Bronchial epithelial cell (primary cell): ENCODE data around the gene ZNF618. TPM values are rescaled to one million over a fixed set of nuclear protein-coding genes. Genes with fewer than 3 reads are reported as not detected.

ENCODE experiments used
- DNase-seq: peaks from one replicate; pipeline ENCODE4 v3.0.0-alpha.2; 2010; ENCODE audit warnings: low read depth
- FAIRE-seq: peaks from 2 replicates; lab custom pipeline; 2011; peaks lifted over from hg19 to GRCh38; lab: Jason Lieb, UNC
- H3K27me3 ChIP-seq: 2 replicates; pipeline ENCODE4 v1.5.1; 2011; ENCODE audit warnings: low read length; ENCODE audit not compliant: control insufficient read depth, insufficient read depth
- H3K36me3 ChIP-seq: 2 replicates; pipeline ENCODE4 v1.5.1; 2011; ENCODE audit warnings: low read length; ENCODE audit not compliant: control insufficient read depth, insufficient read depth
- H3K4me3 ChIP-seq: 2 replicates; pipeline ENCODE4 v1.5.1; 2011; ENCODE audit warnings: mild to moderate bottlenecking, low read depth, low read length, control low read depth
- CTCF ChIP-seq: IDR thresholded peaks from 2 replicates; pipeline ENCODE4 v1.5.1; 2011; ENCODE audit warnings: mild to moderate bottlenecking, moderate library complexity, low read length, control low read depth, inconsistent platforms; ENCODE audit not compliant: insufficient read depth, severe bottlenecking
- total RNA-seq: library from RNA; depleted of rRNA; stranded (reverse); fragments of >200 nt; gene quantifications from 2 replicates; pipeline ENCODE4 v1.2.1, GENCODE V29; 2014

ZNF618 gene
- total RNA-seq, 1 donor from 2014 or later: 1.6 TPM

GRCh38 chr9:114001410-114001685 is 125.2 kb downstream of the ZNF618 start:
- H3K27me3 ChIP-seq: no peaks in the 10 kb centered on the region
- DNase-seq (no peak), FAIRE-seq (no peak)

GRCh38 chr9:114001794-114002261 is 125.7 kb downstream of the ZNF618 start:
- no peak for DNase-seq
- H3K36me3 ChIP-seq: peaks cover 2% of the 10 kb centered on the region
- no peak for FAIRE-seq

More at GRCh38 chr9:114001410-114001685, 125.2 kb downstream of the ZNF618 start:
- peaks cover 2% of the 10 kb centered on the region for H3K36me3 ChIP-seq
- no peak for TF ChIP-seq CTCF
- H3K4me3 ChIP-seq: no peak overlapping the region

GRCh38 chr9:114002271-114002985 is 126.3 kb downstream of the ZNF618 start:
- peaks cover 2% of the 10 kb centered on the region for H3K36me3 ChIP-seq
- DNase-seq: no peak
- no peak overlapping the region for H3K4me3 ChIP-seq
- no peak for TF ChIP-seq CTCF
- no peaks in the 10 kb centered on the region for H3K27me3 ChIP-seq
- FAIRE-seq: no peak

More at GRCh38 chr9:114001794-114002261, 125.7 kb downstream of the ZNF618 start:
- H3K4me3 ChIP-seq: no peak overlapping the region
- no peaks in the 10 kb centered on the region for H3K27me3 ChIP-seq
- TF ChIP-seq CTCF: no peak

- FAIRE-seq: no peak
- no peaks in the 10 kb centered on the region for H3K27me3 ChIP-seq
- peaks cover 2% of the 10 kb centered on the region for H3K36me3 ChIP-seq
- TF ChIP-seq CTCF: no peak
- no peak for DNase-seq
- no peak overlapping the region for H3K4me3 ChIP-seq
These were observed 126.9 kb downstream of the ZNF618 start for GRCh38 chr9:114002986-114003350.

GRCh38 chr9:114003351-114003750 is 127.2 kb downstream of the ZNF618 start:
- no peak for FAIRE-seq
- Histone ChIP-seq H3K4me3 (no peak overlapping the region), H3K36me3 (peaks cover 2% of the 10 kb centered on the region), H3K27me3 (no peaks in the 10 kb centered on the region)
- no peak for DNase-seq
- TF ChIP-seq CTCF: no peak

- TF ChIP-seq CTCF: no peak
- Histone ChIP-seq H3K4me3 (no peak overlapping the region), H3K27me3 (no peaks in the 10 kb centered on the region), H3K36me3 (peaks cover 2% of the 10 kb centered on the region)
- DNase-seq: no peak
- FAIRE-seq: no peak
These were observed 127.6 kb downstream of the ZNF618 start for GRCh38 chr9:114003758-114004157.
